ENCODE data around the gene TCF12. TPM values are rescaled to one million over a fixed set of nuclear protein-coding genes. Genes with fewer than 3 reads are reported as not detected.
A peak's percentile ranks its signal among the peaks of the same experiment; 100 is the strongest.
"Not testable (repeated sequence)": the region's sequence is repeated elsewhere in the genome, so short reads cannot be mapped to it uniquely, and the experiment has no call there.

TCF12 gene
- total RNA-seq, 1 experiment from 2014 or later, result 157 TPM

DNA sequence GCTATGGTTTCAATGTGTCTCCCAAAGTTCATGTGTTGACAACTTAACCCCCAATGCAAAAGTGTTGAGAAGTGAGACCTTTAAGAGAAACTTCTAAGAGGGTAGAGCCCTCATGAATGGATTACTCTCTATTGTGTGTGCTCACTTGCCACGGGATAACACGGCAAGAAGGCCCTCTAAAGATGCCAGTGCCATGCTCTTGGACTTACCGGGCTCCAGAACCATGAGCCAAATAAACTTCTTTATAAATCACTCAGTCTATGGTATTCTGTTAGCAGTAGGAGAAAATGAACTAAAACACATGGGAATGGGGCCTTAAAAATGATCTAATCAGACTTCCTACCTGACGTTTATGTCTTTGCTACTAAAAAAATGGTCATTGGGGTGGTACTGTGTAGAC is 2.6 kb upstream of the TCF12 start:
- DNase-seq (ENCODE audit: low read depth), result no peak

DNA sequence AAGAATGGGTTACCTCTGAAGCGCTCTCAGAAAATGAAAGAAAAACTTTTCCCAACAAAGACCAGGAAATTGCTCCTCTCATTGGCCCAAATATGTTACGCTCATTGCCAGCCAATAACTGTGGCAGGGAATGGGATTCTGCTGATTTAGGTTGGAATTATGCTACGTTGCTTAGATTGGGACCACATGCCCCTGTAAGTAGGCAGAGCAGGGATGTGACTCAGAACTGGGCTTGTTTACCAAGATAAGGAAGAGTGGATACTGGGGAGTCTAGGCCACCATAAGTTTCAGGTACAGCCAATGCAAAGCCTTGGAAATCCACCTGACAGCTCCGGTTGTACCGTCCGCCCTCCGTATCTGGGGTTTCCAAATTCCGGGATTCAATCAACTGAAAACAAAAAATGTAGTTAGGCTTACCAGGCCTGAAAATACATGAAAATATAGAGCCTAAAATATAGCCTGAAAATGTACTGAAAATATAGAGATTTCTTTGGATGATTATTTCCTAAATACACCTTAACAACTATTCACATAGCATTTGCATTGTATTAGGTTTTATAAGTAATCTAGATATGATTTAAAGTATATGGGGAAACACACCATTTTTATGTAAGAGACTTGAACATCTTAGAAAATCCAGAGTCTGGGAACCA is 1.5 kb upstream of the TCF12 start:
- peak; percentile 71 for DNase-seq (ENCODE audit: low read depth)

DNA sequence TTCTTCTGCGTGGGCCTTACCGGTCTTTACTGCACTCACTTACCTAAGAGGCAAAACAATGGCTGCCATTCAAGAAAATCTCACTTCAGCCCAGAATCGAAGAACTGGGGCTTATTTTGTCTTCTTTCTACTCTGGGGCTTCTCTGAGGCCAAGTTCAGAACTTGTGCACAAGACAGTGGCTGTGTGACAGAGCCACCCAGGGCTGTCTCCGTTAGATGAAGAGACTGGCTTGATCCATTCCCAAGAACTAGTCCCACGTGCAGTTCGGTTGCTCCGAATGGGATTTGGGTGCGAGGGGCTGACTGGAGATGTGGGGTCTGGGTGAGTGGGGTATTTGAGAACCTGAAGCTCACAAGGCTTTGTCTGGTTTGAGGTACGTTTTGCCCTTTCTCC is 795 bp upstream of the TCF12 start:
- DNase-seq (ENCODE audit: low read depth), result peak; percentile 15

DNA sequence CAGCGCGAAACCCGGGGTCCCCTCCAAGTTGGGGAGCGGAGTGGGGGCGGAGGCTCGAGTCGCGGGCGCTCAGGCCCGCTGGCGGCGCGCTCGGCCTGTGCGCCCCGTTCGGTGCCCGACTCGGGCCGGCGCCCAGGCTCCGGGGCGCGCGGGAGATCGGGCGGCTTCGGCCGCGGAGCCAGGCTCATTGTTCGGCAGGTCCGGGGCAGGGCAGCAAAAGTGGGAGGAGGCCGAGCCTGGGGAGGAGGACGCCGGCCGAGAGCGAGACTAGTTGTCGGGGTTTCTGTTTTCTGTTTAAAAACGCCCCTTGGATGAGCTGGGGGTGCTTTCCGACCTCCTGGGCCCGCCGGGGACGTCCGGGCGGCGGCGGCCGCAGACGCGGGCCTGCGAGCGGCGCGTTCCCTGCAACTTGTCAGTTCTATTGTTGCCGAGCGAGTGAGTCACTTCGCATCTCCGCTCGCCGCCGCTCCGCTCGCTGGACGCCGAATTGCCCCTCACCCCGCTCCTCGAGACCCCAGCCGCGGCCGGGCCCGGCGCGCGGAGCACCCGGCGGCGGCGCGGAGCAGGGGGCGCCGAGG is 676 bp downstream of the TCF12 start:
- peak; percentile 71 for DNase-seq (ENCODE audit: low read depth)

DNA sequence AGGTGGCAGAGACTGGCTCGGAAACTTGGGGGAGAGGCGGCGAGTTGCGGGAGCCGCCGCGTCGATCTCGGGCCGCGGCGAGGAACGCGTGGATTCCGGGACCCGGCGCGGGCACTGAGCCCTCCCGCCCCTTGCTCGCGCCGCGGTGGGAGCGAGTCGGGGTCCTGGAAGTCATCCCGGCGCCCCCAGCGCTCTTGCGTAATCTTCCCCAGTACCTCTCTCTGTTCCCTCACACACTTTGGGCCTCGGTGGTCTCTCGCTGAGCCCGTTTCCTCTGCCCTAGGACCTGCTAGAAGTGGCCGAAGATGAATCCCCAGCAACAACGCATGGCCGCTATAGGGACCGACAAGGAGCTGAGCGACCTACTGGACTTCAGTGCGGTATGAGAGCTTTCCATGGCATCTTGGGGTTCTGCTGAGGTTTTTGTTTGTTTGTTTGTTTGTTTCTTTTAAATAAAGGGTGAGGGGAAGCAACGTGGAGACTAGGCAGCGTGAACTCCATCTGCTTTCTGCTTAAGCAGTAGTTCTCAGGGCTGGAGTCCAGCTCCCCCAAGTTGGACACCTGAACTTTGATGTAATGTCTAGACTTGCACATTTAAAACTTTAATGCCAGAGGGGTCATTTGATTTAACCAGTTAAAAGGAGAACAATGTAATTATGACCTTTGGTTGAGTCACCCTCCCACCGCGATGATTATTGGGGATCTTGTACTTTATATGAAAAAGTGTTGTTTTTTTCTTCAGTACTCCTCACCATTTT is 1.3 kb downstream of the TCF12 start:
- DNase-seq (ENCODE audit: low read depth), result peak; percentile 37

DNA sequence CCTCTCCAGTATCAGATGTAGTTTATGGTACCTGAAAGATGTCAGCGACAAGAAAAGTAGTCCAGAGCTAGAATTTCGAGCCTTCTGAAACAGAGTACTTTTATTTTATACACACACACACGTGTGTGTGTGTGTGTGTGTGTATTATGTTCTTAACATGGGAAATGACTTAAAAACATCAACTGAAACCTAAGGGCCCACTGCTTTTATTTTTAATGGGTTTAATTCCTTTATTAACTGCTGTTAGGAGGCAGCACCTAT is 1.9 kb downstream of the TCF12 start:
- DNase-seq (ENCODE audit: low read depth), result no peak

DNA sequence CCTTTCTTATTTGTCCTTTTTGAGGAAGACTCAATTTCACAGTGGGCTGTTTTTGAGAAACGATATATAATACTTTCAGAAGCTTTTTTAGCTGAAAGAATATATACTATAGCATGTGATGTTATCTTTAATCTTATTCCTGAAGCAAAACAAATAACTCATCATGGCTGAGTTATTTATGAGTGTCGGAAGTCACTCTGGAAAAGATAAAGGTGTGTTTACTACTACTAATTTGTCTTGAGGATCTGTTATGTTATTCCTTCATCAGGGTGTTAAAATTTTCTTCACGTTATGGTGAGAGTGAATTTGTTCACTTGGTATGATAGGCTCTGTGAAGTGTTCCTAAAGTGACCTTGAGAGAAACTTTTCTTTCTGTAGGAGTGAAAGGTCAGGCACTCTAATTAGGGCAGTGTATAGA is 4.7 kb downstream of the TCF12 start:
- DNase-seq (ENCODE audit: low read depth), result no peak

DNA sequence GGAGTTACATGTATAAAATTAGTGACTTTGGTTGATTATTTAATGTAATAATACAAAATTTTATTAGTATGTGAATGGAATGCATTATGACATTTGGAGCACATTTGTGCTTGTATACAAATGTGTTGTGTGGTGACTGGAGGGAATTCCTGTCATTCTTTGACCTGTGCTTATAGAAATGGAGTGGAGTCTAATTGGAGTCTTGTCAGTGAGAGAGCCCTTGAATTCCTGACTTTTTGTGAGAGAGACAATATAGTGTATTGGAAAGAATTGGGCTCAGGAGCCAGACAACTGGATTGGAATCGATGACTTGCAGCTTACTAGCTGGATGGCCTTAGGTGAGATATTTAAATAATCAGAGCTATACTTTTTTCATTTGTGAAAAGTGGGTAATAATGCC is 9.4 kb downstream of the TCF12 start:
- no peak for DNase-seq (ENCODE audit: low read depth)

DNA sequence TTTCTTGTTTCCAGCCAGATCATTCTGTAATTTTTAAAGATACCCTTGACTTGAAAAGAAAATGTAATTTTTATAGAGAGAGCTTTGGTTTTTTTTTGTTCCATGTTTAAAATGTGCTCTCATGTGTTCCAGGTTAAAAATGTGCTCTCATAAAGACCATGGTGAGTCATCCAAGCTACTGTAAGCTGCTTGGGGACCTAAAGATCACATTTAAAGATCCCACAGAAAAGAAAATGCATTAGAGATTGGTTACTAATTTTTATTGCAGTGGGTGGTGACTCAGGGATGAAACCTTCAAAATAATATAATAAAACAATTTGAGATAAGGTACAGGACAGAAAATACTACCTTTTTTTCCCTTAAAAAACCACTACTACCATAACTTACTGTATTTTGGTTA is 11.0 kb downstream of the TCF12 start:
- DNase-seq (ENCODE audit: low read depth), result peak; percentile 60

DNA sequence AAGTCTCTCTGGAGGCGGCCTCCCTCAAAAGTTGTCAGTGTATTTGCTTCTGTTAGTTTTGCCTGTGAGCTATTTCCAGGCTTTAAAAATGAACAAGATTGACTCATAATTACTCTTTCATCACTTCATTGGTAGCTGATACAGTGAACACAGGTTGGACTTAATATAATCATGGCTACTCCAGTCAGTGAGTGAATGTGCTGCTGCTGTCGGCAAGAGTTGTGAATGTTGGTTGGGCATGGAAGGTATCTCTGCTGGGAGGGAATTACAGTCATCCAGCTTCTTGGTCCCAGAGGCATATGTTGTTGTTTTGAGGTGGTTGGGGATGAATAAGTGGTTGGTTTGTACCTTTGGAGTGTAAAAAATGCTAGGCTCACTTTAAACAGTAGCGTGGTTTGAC is 11.5 kb downstream of the TCF12 start:
- no peak for DNase-seq (ENCODE audit: low read depth)

DNA sequence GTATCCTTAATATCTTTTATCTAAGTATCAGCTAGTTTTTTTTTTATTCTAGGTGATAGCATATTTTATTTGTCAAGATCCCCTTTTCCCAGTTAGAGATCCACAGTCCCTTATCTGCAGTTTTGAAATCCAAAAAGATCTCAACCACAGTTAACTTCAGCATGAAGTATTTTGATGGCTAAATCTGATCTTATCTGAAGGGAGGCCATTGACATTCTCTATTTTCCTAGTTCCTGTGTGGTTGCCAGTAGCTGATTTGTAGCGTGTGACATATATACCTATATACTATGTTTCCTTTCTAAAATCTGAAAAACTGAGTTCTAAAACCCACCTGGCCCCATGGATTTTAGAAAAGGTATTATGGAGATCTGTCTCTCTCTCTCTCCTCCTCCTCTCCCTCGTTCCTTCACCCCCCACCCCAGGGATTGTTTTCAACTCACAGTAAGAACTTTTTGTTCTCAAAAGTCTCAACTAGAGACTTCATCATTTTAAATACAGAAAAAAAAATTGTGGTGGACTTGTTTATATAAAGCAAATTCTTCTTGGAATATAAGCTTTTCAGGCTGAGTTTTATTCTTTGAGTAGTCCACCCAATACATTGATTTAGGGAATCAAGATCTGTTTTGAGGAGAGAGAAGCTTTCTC is 12.3 kb downstream of the TCF12 start:
- no peak for DNase-seq (ENCODE audit: low read depth)

DNA sequence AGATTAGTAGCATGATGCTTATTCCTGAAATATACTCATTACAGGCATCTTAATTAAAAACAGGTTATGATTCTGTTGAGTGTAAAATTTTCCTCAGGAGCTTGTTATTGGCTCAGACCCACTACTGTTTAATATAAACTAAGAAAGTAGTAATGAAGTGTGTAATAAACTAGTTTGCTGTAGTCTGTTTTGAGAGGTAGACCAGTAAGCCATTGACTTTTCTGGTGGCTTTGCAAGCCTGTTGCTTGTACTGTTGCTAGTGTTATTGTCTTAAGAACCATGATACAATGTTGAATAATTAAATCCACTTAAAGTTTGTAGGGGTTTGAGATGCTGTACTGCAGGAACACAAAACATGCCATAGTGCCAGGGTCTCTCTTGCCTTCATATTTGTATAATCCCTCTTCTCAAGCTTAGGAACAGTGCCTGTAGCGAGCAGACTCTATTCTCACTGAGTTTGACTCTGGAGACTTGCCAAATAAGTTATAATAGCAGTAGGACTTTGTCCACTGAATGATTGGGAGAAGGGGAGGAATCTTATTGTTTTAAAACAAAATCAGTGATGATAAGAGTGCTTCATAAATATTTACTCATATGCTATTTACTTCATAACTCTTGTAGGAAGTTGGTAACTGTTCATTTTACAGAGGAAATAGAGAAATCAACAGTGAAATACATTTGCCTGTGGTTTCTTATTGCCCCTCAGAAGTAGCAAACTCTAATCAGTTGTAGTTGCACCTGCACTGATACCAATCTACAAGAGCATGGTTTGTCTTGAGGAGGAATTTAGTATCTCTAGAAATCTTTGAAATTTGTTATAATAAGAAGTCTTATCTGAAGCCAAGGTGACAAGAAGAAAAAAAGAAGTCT is 13.4 kb downstream of the TCF12 start:
- DNase-seq (ENCODE audit: low read depth), result no peak

DNA sequence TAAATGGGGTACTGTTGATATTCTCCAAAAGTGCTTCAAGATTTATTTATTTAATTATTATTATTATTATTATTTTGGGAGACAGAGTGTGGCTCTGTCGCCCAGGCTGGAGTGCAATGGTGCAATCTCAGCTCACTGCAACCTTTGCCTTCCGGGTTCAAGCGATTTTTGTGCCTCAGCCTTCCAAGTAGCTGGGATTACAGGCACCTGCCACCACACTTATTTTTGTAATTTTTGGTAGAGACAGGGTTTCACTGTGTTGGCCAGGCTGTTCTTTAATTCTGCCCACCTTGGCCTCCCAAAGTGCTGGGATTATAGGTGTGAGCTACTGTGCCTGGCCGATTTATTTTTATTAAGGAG is 14.0 kb downstream of the TCF12 start:
- DNase-seq (ENCODE audit: low read depth), result not testable (repeated sequence)

DNA sequence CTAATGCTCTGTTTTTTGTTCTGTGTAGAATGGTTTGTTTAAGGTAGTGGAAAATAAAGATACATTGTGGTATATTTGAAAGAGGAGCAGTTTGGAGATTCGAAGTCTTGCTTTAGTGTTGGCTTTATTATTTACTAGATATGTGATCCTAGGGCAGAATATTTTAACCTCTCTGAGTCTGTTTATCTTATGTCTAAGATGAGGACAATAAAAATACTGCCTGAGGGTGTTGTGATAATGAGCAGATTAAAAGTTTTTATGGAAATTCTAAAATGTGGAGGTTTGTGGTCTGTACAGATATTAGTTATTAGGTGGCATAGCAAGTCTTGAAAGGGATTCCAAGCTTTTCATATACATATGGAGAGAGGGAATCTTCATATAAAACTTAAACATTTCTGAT is 15.0 kb downstream of the TCF12 start:
- DNase-seq (ENCODE audit: low read depth), result no peak

DNA sequence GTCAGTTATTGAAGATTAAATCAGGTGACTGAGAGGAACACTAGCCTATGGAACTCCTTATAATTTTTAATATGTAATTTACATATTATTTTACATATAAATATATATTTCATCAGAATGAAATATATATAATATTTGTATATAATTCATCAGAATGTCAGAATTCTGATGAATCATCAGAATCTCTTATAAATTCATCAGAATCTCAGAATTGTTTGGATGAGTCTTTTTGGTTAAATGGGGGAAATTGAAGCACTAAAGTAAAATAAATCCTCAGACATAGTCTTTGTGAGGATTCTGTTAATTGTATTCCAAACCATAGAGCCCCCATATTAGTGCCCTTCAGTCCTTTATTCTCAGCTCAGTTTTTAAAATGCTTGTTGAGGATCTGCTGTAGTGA is 15.4 kb downstream of the TCF12 start:
- no peak for DNase-seq (ENCODE audit: low read depth)

DNA sequence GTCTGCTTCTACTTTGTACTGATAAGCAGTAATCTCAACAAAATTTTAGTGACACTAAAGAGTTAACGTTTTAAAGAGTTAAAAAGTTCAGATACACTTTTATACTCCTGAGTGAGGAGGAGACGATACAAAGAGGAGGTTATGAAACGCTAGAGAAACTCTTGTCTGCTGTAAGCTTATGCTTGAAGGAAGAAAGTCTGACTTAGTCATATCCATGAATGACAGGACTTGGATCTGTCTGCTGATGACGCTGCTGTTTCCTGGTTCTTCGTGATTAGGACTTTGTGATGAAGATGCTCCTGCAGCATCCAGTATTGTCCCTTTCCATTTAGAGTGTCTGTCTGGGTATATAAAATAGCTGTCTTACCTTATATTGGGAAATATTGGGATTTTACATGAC is 15.8 kb downstream of the TCF12 start:
- no peak for DNase-seq (ENCODE audit: low read depth)

DNA sequence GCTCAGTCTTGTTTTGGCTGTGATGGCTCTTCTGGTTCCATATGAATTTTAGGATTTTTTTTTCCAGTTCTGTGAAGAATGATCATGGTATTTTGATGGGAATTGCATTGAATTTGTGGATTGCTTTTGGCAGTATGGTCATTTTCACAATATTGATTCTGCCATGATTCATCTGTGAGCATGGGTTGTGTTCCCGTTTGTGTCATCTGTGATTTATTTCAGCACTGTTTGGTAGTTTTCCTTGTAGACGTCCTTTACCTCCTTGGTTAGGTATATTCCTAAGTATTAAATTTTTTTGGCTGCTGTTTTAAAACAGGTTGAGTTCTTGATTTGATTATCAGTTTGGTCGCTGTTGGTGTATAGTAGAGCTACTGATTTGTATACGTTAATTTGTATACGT is 18.5 kb downstream of the TCF12 start:
- DNase-seq (ENCODE audit: low read depth), result no peak

DNA sequence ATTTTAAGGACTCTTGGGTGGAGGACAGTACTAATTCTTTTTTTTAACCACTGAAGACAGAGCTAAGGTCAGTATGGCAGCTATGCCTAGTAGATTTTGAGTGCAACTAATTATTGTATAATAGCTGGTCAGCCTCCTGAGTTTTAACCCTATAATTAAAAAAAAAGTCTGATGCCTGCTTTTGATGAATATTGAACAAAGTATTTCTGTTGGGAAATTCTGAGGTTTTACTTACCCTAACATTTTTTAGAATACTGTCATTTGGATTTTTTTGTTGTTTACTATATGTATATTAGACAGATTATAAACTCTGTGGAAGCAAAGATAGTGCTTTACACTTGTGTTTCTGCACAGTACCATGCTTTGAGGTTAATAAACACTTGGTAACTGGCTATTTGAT is 20.8 kb downstream of the TCF12 start:
- DNase-seq (ENCODE audit: low read depth), result no peak

DNA sequence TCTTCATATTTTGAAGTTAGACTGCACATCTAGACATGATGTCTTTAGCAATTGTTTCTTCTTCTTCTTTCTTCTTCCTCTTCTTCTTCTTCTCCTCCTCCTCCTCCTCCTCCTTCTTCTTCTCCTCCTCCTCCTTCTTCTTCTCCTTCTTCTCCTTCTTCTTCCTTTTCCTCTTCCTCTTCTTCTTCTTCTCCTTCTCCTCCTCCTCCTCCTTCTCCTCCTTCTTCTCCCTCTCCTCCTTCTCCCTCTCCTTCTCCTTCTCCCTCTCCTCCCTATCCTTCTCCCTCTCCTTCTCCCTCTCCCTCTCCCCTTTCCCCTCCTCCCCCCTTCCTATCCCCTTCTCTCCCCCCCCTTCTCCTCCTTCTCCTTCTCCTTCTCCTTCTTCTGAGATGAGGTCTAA is 21.9 kb downstream of the TCF12 start:
- DNase-seq (ENCODE audit: low read depth), result no peak

DNA sequence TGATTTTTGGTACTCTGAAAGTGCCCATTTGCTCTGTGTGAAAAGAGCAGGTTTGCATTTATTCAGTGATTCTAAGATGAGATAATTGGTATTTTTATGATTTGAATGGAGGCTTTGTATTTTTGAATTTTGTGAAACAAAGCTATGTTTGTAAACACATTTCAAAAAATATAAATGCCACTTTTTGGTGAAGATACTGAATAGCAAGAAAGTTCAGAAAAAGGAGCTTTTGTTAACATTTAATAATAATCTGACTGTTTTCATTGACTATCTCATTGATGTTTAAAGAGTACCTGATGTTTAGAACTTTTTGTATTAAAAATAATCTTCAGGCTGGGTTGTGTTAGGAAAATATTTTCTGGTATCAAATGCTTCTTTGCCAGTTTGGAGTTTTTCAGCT is 23.7 kb downstream of the TCF12 start:
- DNase-seq (ENCODE audit: low read depth), result no peak

DNA sequence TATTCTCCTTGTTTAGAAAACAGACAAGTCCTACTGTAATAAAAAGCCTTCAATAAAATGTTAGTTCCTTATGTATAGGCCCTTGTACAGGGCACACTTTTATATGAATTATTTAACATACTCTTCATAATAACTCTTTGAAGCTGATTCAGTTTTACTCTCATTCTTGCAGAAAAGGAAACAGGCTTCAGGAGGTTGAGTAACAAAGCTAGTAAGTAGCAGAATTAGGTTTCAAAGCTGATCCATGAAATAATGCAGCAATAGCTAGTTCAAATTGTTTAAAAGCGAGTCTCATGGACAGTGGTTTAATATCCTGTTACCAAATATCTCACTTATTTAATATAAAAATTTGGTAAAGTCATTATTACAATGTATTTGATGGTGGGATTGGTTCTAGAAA is 25.0 kb downstream of the TCF12 start:
- no peak for DNase-seq (ENCODE audit: low read depth)

DNA sequence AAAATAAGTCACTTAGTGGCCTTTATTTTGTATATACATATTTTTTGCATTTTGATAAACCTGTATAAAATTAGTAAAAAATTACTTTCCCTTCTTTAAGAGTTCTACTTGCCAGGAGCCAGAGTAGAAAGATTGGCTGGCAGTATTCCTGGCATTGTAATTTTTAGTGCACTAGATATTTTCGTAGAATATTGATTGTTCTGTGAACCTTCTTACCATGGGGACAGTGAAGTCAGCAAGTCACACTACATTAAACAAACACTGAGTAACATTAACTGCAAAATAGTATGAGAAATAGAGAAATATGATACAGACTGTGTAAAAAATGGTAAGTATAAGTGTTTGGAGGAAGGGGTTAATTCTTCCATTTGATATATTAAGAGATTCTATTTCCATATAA is 26.0 kb downstream of the TCF12 start:
- no peak for DNase-seq (ENCODE audit: low read depth)
